HEK293T (cell line): ENCODE data around the gene ZNF331.

ENCODE experiments used
- BHLHE40 ChIP-seq: fragments of 450-650 bp; IDR thresholded peaks from 2 replicates; pipeline ENCODE4 v1.6.1; 2016; ENCODE audit warnings: mild to moderate bottlenecking, moderate library complexity, borderline replicate concordance
- CTBP1 ChIP-seq: fragments of 450-650 bp; IDR thresholded peaks from 2 replicates; pipeline ENCODE4 v1.6.1; 2016; ENCODE audit warnings: borderline replicate concordance
- ELF4 ChIP-seq: fragments of 450-650 bp; IDR thresholded peaks from 2 replicates; pipeline ENCODE4 v1.6.1; 2017; ENCODE audit warnings: antibody characterized with exemption
- FOXA1 ChIP-seq: fragments of 450-650 bp; IDR thresholded peaks from 2 replicates; pipeline ENCODE4 v1.6.1; 2016; ENCODE audit warnings: mild to moderate bottlenecking
- FOXK2 ChIP-seq: fragments of 450-650 bp; IDR thresholded peaks from 2 replicates; pipeline ENCODE4 v1.6.1; 2016; ENCODE audit warnings: mild to moderate bottlenecking
- FOXM1 ChIP-seq: fragments of 450-650 bp; IDR thresholded peaks from 2 replicates; pipeline ENCODE4 v1.6.1; 2017; ENCODE audit warnings: mild to moderate bottlenecking, borderline replicate concordance
- HDGF ChIP-seq: fragments of 450-650 bp; IDR thresholded peaks from 2 replicates; pipeline ENCODE4 v1.6.1; 2017; ENCODE audit warnings: antibody characterized with exemption, borderline replicate concordance
- LEF1 ChIP-seq: fragments of 450-650 bp; IDR thresholded peaks from 2 replicates; pipeline ENCODE4 v1.6.1; 2017; ENCODE audit warnings: mild to moderate bottlenecking, borderline replicate concordance
- PKNOX1 ChIP-seq: fragments of 450-650 bp; IDR thresholded peaks from 2 replicates; pipeline ENCODE4 v1.6.1; 2016
- SP1 ChIP-seq: fragments of 450-650 bp; IDR thresholded peaks from 2 replicates; pipeline ENCODE4 v1.6.1; 2017
- SUZ12 ChIP-seq: fragments of 450-650 bp; IDR thresholded peaks from 2 replicates; pipeline ENCODE4 v1.6.1; 2016; ENCODE audit warnings: mild to moderate bottlenecking
- ZNF384 ChIP-seq: fragments of 450-650 bp; IDR thresholded peaks from 2 replicates; pipeline ENCODE4 v1.6.1; 2016

- TF ChIP-seq ELF4 (no peak), ZNF384 (no peak), BHLHE40 (no peak), HDGF (no peak), FOXM1 (no peak), CTBP1 (no peak), FOXA1 (no peak), SUZ12 (no peak), FOXK2 (no peak), SP1 (no peak), LEF1 (no peak), PKNOX1 (no peak)
These were observed 11.4 kb downstream of the ZNF331 start for GRCh38 chr19:53549340-53549739.
